Vagina (tissue), 2 donors: ENCODE data around the gene TMEM135.

Experiments
- POLR2A ChIP-seq, 2 donors: fragments of 450-650 bp; IDR thresholded peaks; one replicate each; pipeline ENCODE4 v1.6.1; 2017; ENCODE audit warnings: antibody characterized with exemption in 2 of 2, mild to moderate bottlenecking in 2 of 2, moderate library complexity in 2 of 2
- POLR2AphosphoS5 ChIP-seq, 2 donors: sonication (generic); formaldehyde crosslinking; IDR thresholded peaks; one replicate each; pipeline ENCODE4 v1.9.0; 2017; ENCODE audit warnings: antibody characterized with exemption in 2 of 2, mild to moderate bottlenecking in 2 of 2, low read depth in 1 of 2; ENCODE audit not compliant: insufficient read depth in 1 of 2
- TF ChIP-seq, protein P1 (sequence below), 3 experiments: fragments of 450-650 bp in 2 of 3; fragments of 200-600 bp in 1 of 3; sonication (generic) in 1 of 3; IDR thresholded peaks; one replicate each; pipeline ENCODE4 v1.5.1; 2017 to 2019; ENCODE audit warnings: antibody characterized with exemption in 3 of 3, mild to moderate bottlenecking in 2 of 3, moderate library complexity in 2 of 3

DNA sequence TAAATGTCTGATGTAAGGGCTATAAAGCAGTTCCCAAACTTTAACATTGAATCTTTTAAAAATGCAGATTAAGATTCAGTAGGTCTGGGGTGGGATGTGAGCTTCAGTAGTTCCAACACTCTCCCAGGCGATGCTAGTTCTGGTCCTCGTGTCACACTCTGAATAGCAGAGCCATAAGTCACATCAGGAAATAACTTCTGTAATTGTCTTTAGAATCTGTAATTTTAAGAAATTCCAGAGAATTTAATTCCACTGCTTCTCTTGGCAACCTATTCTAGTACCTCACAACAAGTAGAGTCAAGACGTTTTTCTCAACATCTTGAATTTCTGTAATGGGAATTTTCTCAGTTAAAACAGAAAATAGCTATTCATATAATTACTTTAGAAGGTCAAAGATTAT lies 223.1 kb downstream of the TMEM135 start:
- TF ChIP-seq, protein P1, sequence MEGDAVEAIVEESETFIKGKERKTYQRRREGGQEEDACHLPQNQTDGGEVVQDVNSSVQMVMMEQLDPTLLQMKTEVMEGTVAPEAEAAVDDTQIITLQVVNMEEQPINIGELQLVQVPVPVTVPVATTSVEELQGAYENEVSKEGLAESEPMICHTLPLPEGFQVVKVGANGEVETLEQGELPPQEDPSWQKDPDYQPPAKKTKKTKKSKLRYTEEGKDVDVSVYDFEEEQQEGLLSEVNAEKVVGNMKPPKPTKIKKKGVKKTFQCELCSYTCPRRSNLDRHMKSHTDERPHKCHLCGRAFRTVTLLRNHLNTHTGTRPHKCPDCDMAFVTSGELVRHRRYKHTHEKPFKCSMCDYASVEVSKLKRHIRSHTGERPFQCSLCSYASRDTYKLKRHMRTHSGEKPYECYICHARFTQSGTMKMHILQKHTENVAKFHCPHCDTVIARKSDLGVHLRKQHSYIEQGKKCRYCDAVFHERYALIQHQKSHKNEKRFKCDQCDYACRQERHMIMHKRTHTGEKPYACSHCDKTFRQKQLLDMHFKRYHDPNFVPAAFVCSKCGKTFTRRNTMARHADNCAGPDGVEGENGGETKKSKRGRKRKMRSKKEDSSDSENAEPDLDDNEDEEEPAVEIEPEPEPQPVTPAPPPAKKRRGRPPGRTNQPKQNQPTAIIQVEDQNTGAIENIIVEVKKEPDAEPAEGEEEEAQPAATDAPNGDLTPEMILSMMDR (IDR thresholded peaks at IDR 0.05), result no peak
- TF ChIP-seq POLR2A (IDR thresholded peaks at IDR 0.05) (no peak), POLR2AphosphoS5 (IDR thresholded peaks at IDR 0.05; ENCODE audit: insufficient read depth in 1 of 2, low read depth in 1 of 2) (no peak)
